ENCODE measurements around the gene C17orf113. TPM values are rescaled to one million over a fixed set of nuclear protein-coding genes. Genes with fewer than 3 reads are reported as not detected.

Gene C17orf113
- total and polyA plus RNA-seq, 2 experiments from 2014 or later = 0.29 to 2.1 TPM

- no peaks in the 10 kb centered on the region for H3K36me3 Mint-ChIP-seq (ENCODE audit: low read depth)
- Histone ChIP-seq H2AFZ (no peak overlapping the region), H3K27ac (ENCODE audit: low read depth) (no peak overlapping the region), H3F3A (replicated peaks; ENCODE audit: low read depth) (0 out of 2 replicates have a peak, but pooled peaks cover 3% of the 10 kb centered on the region), H3K27me3 (ENCODE audit: insufficient read depth) (0 out of 2 replicates have a peak, but pooled peaks cover 9% of the 10 kb centered on the region), H3K9me2 (ENCODE audit: insufficient read depth) (no peaks in the 10 kb centered on the region), H4K20me1 (replicated peaks; ENCODE audit: insufficient read depth) (no peaks in the 10 kb centered on the region), H3K4me1 (ENCODE audit: insufficient read depth) (peaks cover 9% of the 10 kb centered on the region; the same call in 1 of the 2 replicates), H3K79me2 (replicated peaks; ENCODE audit: insufficient read depth) (no peaks in the 10 kb centered on the region), H3K4me2 (no peak overlapping the region), H3K36me3 (ENCODE audit: insufficient read depth) (no peaks in the 10 kb centered on the region), H3K4me3 (no peak overlapping the region)
- ATAC-seq = peak; percentile 10; the same call in 2 of the 3 replicates
- peaks cover 27% of the 10 kb centered on the region; the same call in 2 of the 3 replicates for H3K4me1 Mint-ChIP-seq
- TF ChIP-seq ETS1 (IDR thresholded peaks at IDR 0.05) (no peak), ZNF114 (CRISPR knock-in tag; IDR thresholded peaks at IDR 0.05) (no peak), EZH2 (IDR thresholded peaks at IDR 0.05; ENCODE audit: low read depth, unreplicated experiment) (no peak), ZNF462 (CRISPR knock-in tag; IDR thresholded peaks at IDR 0.05) (no peak), EZH2phosphoT487 (IDR thresholded peaks at IDR 0.05; ENCODE audit: unreplicated experiment) (no peak), JUNB (IDR thresholded peaks at IDR 0.05; ENCODE audit: unreplicated experiment) (no peak), CTCF (conservative IDR thresholded peaks at IDR 0.05; ENCODE audit: low read depth in 2 of 2) (no peak), POLR2AphosphoS5 (IDR thresholded peaks at IDR 0.05; ENCODE audit: low read depth) (no peak), ZNF331 (CRISPR knock-in tag; IDR thresholded peaks at IDR 0.05; ENCODE audit: low read depth) (no peak)
- H3K27me3 Mint-ChIP-seq (ENCODE audit: insufficient read depth, low read depth, poor library complexity) = peaks cover 22% of the 10 kb centered on the region
- no peaks in the 10 kb centered on the region for H3K9me3 Mint-ChIP-seq
- no peak overlapping the region for H3K4me3 Mint-ChIP-seq
- no peak for DNase-seq (ENCODE audit: low spot score)
- no peak overlapping the region for H3K27ac Mint-ChIP-seq
Observed at GRCh38 chr17:42068979-42069378, 18.6 kb upstream of the C17orf113 start.
